Endometrial microvascular endothelial cells (primary cell): ENCODE data around the gene EID2B. TPM values are rescaled to one million over a fixed set of nuclear protein-coding genes. Genes with fewer than 3 reads are reported as not detected.

Experiments used
- in situ Hi-C: cut with HindIII; loops from 2 replicates; pipeline ENCODE4 v1.10.0; 2017; ENCODE audit warnings: low sequenced_read_pairs, low pct_unique_long_range_greater_than_20kb; ENCODE audit errors: inconsistent ontology term
- total RNA-seq: library from RNA; depleted of rRNA; stranded (reverse); fragments of >200 nt; gene quantifications from one replicate; pipeline ENCODE4 v1.2.3, GENCODE V29; 2015; ENCODE audit errors: inconsistent ontology term

The EID2B gene
- total RNA-seq, 1 donor from 2014 or later = 2.3 TPM

DNA sequence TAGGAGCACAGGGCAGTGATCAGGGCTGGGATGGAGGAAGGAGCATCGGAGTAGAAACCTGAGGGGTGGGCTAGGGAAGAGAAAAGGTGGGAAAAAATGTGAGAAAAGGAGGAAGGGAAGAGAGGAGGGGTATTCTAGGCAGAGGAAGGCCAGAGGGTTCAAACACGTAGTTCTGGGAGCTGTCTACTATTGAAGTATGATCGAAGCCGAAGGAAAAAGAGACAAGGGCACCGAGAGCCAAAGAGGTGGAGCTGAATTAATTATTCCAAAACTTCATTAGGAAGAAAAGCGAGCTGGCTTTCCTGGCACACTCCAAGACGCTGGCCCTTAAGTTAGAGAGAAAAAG lies 26.1 kb downstream of the EID2B start:
- in situ Hi-C loops = no loop called here

GRCh38 chr19:39502640-39503417 lies 29.8 kb downstream of the EID2B start:
- in situ Hi-C loops = no loop called here

DNA sequence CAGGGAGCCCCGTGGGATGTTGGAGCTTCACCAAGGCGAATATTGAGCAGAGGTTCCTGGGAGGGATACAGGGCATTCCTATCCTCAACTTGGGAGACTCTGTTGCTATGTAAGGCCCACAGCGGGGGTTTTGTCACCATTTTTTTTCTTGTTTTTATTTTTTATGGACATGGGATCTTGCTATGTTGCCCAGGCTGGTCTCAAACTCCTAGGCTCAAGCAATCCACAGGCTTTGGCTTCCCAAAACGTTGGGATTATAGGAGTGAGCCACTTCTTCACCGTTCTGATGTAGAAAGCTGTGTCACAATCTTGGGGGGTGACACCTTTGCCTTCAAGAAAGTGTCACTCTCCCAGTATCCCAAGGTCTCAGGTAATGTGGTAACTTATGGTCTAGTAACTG lies 31.3 kb downstream of the EID2B start:
- in situ Hi-C loops = no loop called here

- in situ Hi-C loops = no loop called here
Observed at GRCh38 chr19:39500543-39500942, 32.1 kb downstream of the EID2B start.

DNA sequence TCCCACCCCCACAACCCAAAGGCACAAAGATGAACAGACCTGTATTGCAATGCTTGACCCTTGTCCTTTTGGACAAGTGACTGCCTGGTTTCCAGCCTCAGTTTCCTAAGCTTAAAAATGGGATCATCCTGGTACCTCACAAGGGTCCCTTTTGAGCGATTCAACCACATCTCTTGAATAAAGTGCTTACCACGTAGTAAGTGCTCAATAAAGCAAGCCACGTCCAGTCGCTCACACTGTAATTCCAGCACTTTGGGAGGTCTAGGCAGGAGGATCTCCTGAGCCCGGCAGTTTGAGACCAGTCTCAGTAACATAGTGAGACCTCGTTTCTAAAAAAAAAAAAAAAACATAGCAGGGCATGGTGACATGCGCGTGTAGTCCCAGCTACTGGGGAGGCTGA lies 32.7 kb downstream of the EID2B start:
- in situ Hi-C loops = no loop called here

- in situ Hi-C loops = no loop called here
Observed at GRCh38 chr19:39498798-39499642, 33.6 kb downstream of the EID2B start, which contains the start of gene DLL3. TSS of gene DLL3 (plus strand) at chr19:39498947. CDS start at chr19:39498975, 28 bp downstream.

- in situ Hi-C loops = no loop called here
Observed at GRCh38 chr19:39497996-39498797, 34.5 kb downstream of the EID2B start.

- in situ Hi-C loops = no loop called here
Observed at GRCh38 chr19:39497701-39497995, 35.0 kb downstream of the EID2B start.

GRCh38 chr19:39496063-39496462 lies 36.6 kb downstream of the EID2B start:
- in situ Hi-C loops = no loop called here

DNA sequence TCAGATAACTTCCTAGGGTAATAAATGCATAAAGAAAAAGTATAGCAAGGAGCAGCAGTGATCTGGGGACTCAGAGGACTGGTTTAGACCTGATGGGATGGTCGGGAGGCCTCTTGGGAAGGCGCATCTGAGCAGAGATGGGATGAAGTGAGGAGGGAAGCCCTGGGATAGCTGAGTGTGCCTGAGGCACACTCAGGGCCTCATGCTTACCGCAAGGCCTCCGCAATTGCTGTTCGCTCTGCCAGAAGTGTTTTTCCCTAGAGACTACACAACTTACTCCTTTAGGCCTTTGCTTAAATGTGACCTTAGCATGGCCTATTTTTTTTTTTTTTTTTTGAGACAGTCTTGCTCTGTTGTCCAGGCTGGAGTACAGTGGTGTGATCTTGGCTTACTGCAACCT lies 38.0 kb downstream of the EID2B start:
- in situ Hi-C loops = no loop called here

GRCh38 chr19:39492788-39493187 lies 39.9 kb downstream of the EID2B start:
- in situ Hi-C loops = no loop called here

DNA sequence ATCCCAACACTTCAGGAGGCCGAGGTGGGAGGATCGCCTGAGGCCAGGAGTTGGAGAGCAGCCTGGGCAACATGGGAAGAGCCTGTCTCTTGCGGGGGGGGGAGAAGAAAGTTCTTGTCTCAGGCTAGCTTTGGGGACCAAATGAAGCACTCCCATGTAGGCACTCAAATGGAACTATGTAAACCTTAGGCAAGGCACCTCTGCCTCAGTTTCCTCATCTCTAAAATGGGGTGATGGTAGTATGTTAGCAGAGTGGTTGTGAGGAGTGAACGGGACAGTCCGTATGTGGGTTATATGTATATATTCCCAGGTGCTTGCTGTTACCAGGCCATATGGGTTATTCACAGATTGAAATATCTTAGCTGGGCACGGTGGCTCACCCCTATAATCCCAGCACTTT lies 40.4 kb downstream of the EID2B start:
- in situ Hi-C loops = no loop called here

- in situ Hi-C loops = no loop called here
Observed at GRCh38 chr19:39489756-39490155, 42.9 kb downstream of the EID2B start.

- in situ Hi-C loops = no loop called here
Observed at GRCh38 chr19:39483141-39483540, 49.5 kb downstream of the EID2B start.

DNA sequence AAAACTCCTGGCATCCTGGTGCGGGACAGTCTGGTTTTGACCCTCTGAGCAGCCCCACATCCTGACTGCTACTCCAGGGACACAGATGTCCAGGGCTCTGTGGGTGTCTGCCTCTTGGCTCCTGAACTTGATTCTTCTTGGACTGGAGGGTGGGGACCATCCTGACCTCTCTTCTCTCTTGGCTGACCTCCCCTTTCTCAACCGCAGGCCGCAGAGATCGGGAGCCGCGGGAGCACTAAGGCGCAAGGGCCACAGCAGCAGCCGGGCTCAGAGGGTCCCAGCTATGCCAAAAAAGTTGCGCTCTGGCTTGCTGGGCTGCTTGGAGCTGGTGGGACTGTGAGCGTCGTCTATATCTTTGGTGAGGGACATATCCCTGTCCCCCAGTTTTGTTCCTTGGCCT lies 51.0 kb downstream of the EID2B start:
- in situ Hi-C loops = no loop called here

- in situ Hi-C loops = no loop called here
Observed at GRCh38 chr19:39481229-39481545, 51.5 kb downstream of the EID2B start.
